LNCaP clone FGC (cell line): ENCODE results near the gene IL11RA.

Experiments used
- DNase-seq: peaks from one replicate; pipeline ENCODE4 v3.0.0-alpha.2; 2011; ENCODE audit warnings: low read depth
- H3K4me3 ChIP-seq: 2 replicates; pipeline ENCODE4 v1.5.1; 2011; ENCODE audit warnings: mild to moderate bottlenecking, low read depth, low read length, control low read depth
- CTCF ChIP-seq: IDR thresholded peaks from 2 replicates; pipeline ENCODE4 v1.5.1; 2012; ENCODE audit warnings: mild to moderate bottlenecking; ENCODE audit not compliant: control insufficient read depth, insufficient read depth; ENCODE audit errors: extremely low read depth

IL11RA gene

GRCh38 chr9:34687276-34688030 is 35.5 kb downstream of the IL11RA start:
- no peak overlapping the region for H3K4me3 ChIP-seq
- no peak for DNase-seq
- no peak for TF ChIP-seq CTCF

DNA sequence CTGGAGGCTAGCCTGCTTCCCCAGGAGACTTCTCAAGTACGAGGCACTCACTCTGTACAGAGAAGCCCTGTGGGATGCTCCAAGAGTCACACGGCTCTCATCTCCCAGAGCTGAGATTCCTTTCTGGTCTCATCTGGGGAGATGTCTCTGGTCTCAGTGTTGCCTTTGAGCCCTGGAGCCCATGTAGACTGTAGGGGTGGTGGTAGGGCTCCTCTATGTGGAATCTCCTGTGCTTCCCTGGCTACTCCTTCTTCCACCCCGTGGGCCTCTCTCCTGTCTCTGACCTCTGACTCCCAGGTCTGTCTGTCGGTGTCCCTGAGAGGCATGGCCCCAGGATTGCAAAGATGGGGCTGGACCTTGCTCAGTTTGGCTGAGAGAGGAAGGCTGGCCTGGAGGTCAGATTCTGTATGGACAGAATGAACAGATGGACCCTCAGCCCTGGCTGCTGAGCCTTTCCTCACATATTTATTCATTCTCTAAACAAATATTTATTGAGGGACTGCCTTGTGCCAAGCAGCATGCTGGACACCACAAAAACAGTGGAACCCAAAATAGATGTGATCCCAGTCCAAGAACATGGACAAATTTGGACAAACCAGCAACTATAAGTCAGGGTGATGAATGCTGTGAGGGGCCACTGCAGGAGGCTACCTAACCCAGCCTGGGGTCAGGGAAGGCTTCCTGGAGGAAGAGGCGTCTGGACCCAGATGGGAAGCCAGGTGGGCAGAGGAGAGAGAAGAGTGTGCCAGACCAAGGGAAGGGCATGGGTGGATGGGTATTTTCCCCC is 36.5 kb downstream of the IL11RA start:
- no peak for TF ChIP-seq CTCF
- no peak overlapping the region for H3K4me3 ChIP-seq
- no peak for DNase-seq

DNA sequence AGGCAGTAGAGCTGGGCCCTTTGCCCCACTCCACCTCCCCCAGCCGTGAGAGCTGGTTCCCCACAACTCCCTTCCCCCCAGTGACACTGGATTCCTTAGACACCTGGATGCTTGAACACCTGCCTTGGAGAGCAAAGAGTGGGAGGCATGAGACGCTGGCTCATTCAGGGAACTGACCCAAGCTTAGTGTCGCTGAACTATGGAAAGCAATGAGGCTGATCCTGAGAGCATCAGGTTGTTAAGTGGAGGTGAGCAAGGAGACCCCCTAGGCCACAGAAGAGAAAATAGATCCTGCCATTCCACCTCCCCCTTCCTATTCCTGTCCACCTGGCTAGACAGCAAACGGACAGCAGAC is 37.1 kb downstream of the IL11RA start:
- no peak for TF ChIP-seq CTCF
- H3K4me3 ChIP-seq, result no peak overlapping the region
- no peak for DNase-seq

- no peak for DNase-seq
- no peak overlapping the region for H3K4me3 ChIP-seq
- no peak for TF ChIP-seq CTCF
These were observed 37.5 kb downstream of the IL11RA start for GRCh38 chr9:34689512-34689911.

DNA sequence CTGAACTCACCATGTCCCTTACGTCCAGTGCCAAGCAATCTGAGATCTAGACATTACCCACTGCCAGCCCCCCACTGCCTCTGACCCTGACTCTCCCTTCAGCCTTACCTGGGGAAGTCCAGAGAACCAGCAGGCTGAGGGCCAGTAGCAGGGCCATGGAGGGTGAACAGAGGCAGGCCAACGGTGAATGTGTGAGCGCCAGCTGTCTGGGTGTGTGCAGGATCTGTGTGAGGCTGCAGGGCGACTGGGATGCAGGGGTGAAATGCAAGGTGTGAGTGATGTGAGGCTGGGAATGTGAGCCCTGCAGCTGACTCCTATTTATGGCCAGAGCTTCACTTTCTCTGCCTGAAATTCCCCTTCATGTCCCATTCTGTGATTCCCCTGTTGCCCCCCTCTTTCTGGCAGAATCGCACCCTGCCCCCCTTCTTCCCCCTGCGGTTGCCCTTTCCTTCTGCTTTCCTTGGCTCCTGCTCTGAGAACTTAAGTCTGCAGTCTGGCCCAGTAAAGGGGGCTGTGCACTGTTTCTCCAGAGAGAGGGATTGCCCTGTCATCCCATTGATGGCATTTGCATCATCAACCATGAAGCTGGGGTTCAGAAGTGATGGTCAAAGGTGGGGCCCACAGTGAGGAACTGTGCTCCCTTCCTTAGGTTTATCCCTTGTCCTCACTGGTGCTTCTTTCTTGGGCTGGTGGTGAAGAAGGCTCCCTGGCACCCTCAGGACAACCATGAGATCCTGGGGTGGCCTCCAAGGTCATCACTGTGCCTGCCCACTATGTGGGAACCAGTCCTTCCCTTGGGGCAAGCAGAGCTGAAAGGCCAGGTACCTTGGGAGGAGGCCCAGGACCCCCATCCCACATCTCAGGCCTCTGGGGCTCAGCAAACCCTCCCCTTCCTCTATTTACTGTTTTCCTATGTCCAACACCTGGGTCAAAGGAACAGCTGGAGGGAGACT is 39.3 kb downstream of the IL11RA start, which contains the start of gene CCL19:
Gene CCL19, minus strand, starts transcription at position 294 of the 953 bp plus-strand sequence. Its CDS starts 137 bp downstream, at position 157.
- TF ChIP-seq CTCF, result no peak
- no peak for DNase-seq
- H3K4me3 ChIP-seq, result no peak within 1 kb of the TSS

DNA sequence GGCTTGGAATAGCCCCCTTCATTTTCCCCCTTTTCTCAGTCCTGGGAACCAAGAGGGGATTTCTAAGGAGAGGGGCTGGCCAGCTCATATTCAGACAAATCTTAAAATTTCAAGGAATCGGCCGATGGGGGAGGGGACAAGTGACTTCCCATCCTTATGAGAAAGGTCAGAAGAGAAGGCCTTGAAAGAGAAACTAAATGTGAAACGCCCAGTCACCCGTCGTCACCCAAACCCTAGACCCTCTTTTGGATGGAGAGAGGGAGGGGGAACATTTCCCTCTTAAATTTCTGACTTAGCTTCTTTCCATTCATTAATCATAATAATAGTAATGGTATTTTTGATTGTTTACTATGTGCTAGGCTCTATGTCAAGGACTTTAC is 39.9 kb downstream of the IL11RA start:
- no peak for DNase-seq
- no peak for TF ChIP-seq CTCF
- H3K4me3 ChIP-seq, result no peak overlapping the region
